Hindlimb muscle (tissue), 1 donor: Measurements from ENCODE around the gene ATAD3B. TPM values are rescaled to one million over a fixed set of nuclear protein-coding genes. Genes with fewer than 3 reads are reported as not detected.
"Not testable (repeated sequence)": the region's sequence is repeated elsewhere in the genome, so short reads cannot be mapped to it uniquely, and the experiment has no call there.

Experiments used
- DNase-seq: peaks from one replicate; pipeline ENCODE4 v3.0.0-alpha.2; 2013
- polyA plus RNA-seq: library from polyadenylated mRNA; unstranded; fragments of 120-200 nt; gene quantifications from one replicate; pipeline ENCODE4 v1.2.1, GENCODE V29; 2013; ENCODE audit not compliant: insufficient read length

Gene ATAD3B
- polyA plus RNA-seq, 1 donor: 13.0 TPM

- no peak for DNase-seq
Observed at GRCh38 chr1:1482856-1483255, 11.3 kb downstream of the ATAD3B start.

- no peak for DNase-seq
Observed at GRCh38 chr1:1483714-1484113, 12.1 kb downstream of the ATAD3B start.

- DNase-seq: not testable (repeated sequence)
Observed at GRCh38 chr1:1484976-1485750, 13.6 kb downstream of the ATAD3B start.

GRCh38 chr1:1485755-1486317, 14.3 kb downstream of the ATAD3B start:
- not testable (repeated sequence) for DNase-seq

GRCh38 chr1:1487701-1488100, 16.1 kb downstream of the ATAD3B start:
- no peak for DNase-seq

- no peak for DNase-seq
Observed at GRCh38 chr1:1489231-1489630, 17.7 kb downstream of the ATAD3B start.

- DNase-seq: no peak
Observed at GRCh38 chr1:1489861-1490260, 18.3 kb downstream of the ATAD3B start.

- DNase-seq: no peak
Observed at GRCh38 chr1:1490633-1491230, 19.2 kb downstream of the ATAD3B start.

- no peak for DNase-seq
Observed at GRCh38 chr1:1491601-1492000, 20.0 kb downstream of the ATAD3B start.

- DNase-seq: not testable (repeated sequence)
Observed at GRCh38 chr1:1494311-1494710, 22.7 kb downstream of the ATAD3B start.

GRCh38 chr1:1495461-1495975, 24.0 kb downstream of the ATAD3B start:
- not testable (repeated sequence) for DNase-seq

GRCh38 chr1:1504777-1505365, 33.3 kb downstream of the ATAD3B start:
- DNase-seq: peak; percentile 18

GRCh38 chr1:1505366-1505798, 33.8 kb downstream of the ATAD3B start:
- DNase-seq: not testable (repeated sequence)

GRCh38 chr1:1505801-1506200, 34.2 kb downstream of the ATAD3B start:
- DNase-seq: not testable (repeated sequence)

- no peak for DNase-seq
Observed at GRCh38 chr1:1507305-1507704, 35.7 kb downstream of the ATAD3B start.

GRCh38 chr1:1508775-1509464, 37.4 kb downstream of the ATAD3B start:
- not testable (repeated sequence) for DNase-seq

- not testable (repeated sequence) for DNase-seq
Observed at GRCh38 chr1:1509465-1509850, 37.9 kb downstream of the ATAD3B start.

- no peak for DNase-seq
Observed at GRCh38 chr1:1510912-1511532, 39.5 kb downstream of the ATAD3B start.

GRCh38 chr1:1511533-1512285, 40.1 kb downstream of the ATAD3B start, which contains the start of gene ATAD3A:
TSS of gene ATAD3A (plus strand) at chr1:1512162. CDS start at chr1:1512269, 107 bp downstream.
- DNase-seq: peak; percentile 98

- DNase-seq: not testable (repeated sequence)
Observed at GRCh38 chr1:1512425-1512824, 40.9 kb downstream of the ATAD3B start.

- DNase-seq: not testable (repeated sequence)
Observed at GRCh38 chr1:1513675-1514074, 42.1 kb downstream of the ATAD3B start.
